HL-60/S4 treated with phorbol 12-myristate 13-acetate at 8.2 ng/mL for 4 days and 3 days (cell line): ENCODE measurements around the gene PLA2G4B.

ENCODE experiments used
- in situ Hi-C: fragments of 300-500 bp; cut with MboI; formaldehyde crosslinking; loops from 2 replicates; pipeline ENCODE4 v1.15.0; 2022; ENCODE audit warnings: low sequenced_read_pairs

Gene PLA2G4B

DNA sequence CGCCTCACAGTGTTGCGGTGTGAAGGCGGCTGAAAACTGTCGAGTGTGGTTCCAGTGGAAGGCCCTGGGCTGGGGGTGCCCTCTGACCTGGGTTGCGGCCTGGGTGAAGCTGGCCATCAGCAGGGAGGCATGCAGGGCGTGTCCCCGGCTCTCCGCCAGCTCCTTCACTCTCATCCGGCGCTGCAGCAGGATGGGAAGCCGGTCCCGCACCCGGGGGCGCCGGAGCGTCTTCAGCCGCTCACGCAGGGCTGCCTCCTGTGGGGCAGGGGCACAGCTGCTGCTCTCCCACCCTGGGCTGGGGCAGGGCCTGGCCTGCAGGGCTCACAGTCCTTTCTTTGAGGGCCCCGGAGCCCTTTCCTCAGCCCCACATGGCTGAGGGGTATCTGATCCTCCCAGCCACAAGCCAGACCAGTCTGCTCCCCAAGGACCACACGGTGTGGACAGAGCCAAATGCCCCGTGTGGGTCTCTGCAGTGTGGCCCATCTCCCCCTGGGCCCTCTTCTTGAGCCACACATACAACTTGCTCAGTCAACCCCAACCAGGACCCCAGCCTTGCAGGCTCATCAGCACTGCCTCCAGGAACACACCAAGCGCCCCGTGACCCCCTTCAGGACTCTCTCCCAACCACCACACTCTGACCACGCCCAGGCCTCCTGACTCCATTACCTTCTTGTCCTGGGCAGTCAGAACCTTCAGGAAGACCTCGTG, 28.4 kb downstream of the PLA2G4B start:
- in situ Hi-C loops: no loop called here

DNA sequence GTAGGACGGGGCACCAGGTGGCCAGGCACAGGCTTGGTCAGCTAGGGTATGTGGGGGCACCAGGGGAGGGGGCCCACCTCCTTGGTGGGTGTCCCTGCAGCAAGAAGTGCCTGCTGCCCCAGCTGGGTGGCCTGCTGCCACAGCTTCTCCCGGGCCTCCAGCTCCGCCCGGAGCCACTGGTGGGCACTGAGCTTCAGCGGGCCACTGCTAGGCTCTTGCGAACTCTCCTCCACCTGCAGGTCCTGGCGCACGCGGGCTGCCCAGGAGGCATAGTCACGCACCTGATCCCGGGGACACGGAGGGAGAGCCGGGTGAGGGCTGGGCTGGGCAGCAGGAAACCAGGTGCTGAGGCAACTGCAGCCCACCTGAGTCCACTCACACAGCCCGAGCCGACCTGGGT, 29.7 kb downstream of the PLA2G4B start:
- in situ Hi-C loops: no loop called here

DNA sequence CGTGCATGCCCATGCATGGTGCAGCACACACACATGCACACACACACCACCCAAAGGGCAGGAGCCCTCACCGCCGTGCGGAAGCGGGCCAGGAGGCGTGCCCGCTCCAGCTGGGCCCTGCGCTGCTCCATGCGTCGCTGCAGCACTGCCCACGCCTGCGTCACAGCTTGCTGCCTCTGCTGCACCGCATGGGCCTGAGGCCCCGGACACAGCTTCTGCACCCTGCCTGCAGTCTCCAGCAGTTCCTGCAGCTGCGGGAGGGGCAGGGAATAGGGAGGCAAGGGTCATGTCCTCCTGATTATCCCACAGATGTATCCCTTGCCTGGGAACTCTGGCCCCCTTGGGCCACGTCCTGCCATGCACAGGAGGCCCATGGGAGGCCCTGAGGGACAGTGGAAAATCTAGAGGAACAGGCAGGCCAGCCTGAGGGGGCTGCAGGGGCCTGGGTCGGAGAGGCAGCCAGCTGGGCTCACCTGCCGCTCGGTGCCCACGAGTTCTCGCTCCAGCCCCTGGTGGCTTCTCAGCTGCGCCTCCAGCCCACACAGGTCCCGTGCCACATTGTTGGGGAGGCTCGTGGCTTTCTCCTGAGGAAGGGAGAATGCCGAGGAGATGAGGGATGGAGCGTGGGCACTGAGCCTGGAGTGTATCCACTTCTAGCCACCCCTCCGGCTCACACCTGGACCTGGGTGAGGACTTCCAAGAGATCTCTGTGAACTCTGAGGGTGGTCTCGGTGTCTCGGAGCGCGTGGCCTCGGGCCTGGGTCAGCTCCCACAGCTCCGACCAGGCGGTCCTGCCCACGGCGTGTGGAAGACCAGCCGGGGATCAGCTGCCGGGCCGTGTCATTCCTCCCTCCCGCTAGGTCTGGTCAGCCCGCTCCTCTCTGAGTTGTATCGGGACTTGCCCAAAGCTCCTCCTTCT, 31.4 kb downstream of the PLA2G4B start:
- in situ Hi-C loops: no loop called here

DNA sequence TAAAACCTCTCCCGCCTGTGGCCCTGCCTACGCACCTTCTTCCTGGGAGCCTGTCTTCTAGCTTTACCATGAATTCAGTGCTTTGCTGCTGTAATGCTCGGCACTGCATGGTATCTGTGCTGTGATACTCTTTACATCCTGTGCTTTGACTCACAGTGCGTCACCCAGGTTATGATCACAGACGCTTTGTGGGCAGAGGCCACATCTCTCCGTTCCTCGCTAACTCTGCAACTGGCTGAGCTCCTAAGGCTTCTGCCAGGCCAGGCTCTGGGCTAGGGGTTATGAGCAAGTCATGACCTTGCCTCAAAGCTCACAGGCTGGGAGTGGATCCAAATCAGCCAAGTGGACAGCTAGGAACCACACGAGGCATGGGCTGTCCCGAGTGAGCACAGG, 32.0 kb downstream of the PLA2G4B start:
- in situ Hi-C loops: no loop called here

DNA sequence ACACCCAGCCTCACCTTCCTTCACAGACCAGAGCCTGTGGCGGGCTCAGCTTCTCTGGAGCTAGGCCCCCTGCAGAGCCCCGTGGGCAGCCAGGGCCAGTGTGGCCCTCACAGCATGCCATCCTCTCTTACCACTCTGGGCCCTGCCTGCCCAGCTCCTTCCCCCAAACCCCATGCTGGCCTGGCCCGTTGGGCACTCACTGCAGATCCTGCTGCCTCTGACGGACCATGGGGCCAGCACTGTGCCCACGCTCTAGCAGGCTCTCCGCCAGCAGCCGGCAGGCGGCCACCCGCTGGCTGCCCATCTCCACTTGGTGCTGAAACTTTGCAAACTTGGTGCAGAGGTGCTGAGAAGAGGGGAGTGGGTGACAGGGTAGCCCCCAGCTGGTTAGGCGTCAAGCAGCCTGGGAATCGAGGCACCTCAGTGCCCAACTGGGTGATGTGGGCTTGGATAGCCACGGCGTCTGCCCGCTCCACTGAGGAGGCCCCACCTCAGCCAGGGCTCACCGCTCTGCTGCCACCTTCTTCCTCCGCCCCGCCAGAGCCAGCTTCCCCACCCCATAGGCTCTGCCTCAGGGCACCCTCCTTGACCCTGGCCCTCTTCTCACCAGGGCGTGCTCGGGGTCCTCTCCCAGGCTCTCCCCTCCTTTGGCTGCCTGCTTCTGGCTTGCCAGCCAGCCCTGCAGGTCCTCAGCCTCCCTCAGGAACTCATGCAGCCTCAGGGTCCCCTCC, 32.7 kb downstream of the PLA2G4B start:
- in situ Hi-C loops: no loop called here

DNA sequence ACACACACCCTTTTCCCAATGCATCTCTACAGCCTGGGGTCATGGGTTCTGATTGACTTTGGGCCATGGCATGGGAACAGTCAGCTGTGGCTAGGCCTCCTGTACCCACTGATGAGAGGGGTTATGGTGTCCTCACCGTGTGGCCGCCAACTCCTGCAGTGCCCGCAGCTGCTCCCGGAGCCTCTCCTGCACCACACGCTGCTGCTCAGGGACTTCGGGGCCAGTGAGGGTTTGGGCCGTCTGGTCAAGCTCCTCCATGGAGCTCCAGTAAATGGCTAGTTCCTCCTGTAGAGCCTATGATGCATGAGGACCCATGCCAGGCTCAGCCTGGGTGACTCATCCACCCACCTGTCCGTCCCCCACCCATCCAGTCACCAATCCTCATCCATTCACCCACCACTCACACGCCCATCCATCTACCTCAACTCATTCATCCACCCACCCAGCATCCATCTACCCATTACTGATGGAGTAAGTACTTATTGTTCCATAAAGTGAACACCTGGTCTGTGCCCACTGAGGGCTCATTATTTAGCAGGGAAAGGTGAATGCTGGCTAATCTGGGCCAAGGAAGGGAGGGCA, 33.6 kb downstream of the PLA2G4B start:
- in situ Hi-C loops: no loop called here

DNA sequence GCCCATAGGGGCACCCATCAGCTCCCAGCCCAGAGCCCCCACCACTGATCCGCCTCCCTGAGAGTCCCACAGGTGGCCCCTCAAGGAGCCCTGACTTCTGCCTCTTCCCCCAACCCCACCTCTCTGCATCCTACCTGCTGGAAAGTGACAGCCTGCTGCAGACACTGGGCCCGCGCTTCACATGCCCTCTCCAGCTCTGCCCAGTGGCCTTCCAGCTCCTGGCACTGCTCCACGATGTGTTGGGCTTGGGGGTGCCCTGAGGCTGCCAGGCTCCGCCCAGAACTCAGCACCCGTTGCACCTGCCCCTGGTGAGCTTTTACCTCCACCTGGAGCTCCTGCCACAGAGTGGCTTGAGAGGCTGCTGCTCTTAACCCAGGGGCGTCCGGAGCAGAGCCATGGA, 35.1 kb downstream of the PLA2G4B start:
- in situ Hi-C loops: no loop called here

DNA sequence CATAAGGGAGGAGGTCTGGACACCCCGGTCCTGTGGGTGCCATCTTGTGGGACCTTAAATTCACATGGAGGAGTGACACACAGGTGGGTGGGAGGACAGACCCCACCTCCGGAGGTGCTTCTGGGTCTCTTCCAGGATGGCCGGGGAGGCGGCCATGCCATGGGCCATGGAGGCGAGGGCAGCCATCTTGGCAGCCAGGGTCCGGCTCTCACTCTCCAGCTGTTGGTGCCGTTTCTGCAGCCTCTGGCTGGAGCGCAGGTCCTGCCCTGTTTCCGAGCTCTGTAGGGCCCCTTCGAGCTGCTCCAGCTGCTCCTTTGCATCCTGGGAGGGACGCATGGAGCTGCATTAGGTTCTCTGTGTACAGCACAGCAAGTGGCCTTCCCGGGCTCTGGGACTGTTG, 36.1 kb downstream of the PLA2G4B start:
- in situ Hi-C loops: no loop called here

DNA sequence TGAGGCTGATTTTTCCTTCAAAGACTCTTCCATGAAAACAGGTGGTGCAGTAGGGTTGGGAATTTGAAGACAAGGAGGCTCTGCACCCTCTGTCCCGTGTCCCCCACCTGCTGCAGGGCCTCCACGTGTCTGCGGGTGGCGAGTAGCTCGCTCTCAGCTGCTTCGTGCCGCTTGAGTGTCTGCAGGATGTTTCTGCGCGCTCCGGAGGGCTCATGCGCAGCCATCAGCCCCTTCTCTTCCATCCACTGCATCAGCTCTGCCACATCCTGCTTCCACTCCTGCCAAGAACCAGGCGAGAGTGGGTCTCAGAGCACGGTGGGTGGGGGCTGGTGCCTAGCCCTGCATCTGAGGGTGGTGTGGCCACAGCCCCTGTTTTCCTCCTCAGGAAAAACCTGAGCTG, 37.4 kb downstream of the PLA2G4B start:
- in situ Hi-C loops: no loop called here

DNA sequence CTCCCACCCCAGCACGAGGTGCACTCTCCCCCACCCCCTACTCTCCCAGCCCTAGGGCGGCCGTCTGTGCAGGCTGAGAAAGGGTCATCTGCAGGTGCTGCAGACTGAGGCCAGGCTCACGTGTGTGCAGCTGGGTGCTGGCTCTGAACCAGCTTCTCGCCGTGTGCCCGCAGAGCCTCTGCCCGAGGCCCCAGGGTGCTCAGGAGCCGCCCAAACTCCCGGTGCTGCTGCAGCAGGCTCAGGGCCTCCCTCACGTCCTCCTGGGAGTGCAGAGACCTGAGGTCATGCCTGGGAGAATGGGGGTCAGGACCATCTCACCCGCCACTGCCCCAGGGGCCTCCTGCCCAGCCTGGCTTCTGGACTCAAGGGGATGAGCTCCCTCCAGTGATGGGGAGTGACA, 38.0 kb downstream of the PLA2G4B start:
- in situ Hi-C loops: no loop called here

DNA sequence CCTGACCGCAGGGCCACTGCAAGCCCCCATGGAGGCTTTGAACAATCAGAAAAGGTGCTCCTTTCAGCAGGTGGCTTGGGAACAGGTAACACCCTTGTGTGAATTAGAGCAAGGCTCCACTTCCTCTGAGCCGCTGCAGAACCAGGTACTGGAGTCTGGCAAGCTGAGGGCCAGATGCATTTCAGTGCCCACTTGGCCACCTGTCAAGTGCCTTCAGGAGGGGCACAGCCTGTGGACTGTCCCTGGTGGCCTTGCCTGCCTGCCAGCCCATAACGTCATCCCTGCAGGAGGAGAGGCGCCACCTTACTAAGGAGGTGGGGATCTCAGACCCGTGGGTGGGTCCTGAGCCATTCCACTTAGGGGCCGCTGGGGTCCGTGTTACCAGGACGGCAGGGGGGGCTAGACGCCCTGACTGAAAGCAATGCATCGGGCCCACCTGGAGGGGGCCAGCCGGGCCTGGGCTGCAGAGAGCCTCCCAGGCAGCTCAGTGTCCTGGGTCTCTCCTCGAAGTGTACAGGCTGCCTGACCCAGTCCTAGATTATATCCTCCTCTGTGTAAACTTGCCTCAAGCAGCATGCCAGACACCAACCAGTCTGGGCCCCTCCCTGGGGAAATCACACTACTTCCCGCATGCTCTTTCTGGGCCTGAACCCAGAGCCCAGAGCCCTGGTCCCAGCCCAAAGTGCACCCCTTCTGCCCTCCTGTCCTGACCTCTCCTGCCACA, 39.1 kb downstream of the PLA2G4B start:
- in situ Hi-C loops: no loop called here

DNA sequence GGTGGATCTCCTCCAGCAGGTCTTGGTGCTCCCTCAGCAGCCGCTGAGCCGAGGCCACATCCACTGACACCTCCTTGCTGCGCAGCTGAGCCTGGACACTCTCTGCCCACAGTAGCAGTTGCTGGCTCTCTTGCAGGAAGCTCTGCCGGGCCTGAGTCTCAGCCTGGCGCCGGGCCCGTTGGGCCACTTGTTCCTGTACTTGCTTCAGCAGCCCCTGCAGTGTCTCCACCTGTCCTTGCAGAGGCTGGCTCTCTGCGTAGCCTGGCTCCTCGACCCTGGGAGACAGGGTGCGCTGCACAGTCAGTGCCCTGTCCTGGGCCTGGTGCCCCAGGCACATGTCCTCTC, 39.7 kb downstream of the PLA2G4B start:
- in situ Hi-C loops: no loop called here

DNA sequence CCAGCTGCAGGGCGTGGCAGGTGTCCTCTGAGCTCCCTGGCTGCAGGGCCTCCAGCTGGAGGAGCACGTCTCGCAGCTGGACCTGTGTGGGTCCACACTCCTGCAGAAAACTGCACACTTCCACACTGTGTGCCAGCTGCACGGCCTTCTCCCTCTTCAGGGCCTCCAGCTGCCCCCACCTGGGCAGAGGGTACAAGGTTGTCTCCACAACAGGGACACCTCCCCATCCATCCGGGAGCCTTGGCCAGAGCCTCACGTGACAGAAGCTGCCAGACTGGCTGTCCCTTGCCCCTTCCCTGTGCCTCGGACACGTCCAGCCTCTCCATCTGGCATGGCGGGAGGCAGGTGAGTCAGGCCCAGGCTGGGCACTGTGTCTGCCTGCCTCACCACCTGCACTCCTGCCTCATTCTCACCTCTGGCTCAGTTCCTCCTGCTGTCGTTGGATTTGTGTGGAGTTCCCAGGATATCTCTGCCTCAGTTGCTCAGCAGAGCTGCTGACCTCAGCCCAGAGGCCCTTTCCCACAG, 40.7 kb downstream of the PLA2G4B start:
- in situ Hi-C loops: no loop called here

DNA sequence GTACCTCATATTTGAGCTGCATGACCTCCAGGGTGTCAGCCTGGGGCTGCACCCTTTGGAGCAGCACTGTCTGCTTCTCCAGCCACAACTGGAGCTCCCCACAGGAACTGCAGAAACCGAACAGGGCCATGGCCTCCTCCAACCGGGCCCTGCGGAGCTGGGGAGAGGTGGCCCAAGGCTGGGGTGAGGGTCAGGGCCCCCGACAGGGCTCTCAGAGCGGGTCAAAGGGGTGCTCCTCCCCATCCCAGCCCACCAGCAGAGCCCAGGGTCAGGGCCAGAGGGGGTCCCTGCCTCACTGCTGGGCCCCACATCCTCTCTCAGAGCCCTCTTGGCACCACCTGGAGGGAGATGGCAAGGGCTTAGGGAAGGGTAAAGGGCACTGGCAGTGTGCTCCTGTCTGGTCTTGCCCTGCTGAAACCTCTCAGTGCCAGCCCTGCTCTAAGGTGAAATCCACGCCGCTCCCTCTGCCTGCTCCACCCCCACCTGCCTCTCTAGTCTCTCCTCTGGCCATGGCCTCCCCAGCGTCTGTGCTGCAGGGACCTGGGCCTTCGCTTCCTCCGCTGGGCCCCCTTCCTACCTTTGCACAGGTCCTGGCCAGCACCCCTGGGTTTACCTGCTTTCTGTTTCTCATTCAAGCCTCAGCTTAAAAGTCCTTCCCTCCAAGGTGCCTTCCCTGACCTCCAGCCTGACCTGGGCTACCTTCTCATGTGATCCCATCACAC, 41.7 kb downstream of the PLA2G4B start:
- in situ Hi-C loops: no loop called here

DNA sequence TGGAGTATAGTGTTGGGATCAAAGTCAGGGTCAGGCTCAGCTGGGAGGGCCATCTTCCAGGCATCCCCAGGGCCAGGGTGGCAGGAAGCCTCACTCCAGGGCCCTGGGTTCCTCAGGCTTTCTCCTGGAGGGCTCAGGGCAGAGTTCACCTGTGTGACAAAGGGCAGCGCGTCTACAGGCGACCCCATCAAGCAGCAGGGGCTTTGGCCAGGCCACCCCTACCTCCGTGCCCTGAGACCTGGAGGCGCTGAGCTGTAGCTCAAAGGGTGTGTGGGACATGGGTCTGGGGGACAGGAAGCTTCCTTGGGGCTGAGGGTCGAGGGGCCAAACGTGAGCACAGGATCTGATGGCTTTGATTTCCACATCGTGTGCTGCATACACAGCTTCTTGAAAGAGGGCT, 42.4 kb downstream of the PLA2G4B start:
- in situ Hi-C loops: no loop called here

DNA sequence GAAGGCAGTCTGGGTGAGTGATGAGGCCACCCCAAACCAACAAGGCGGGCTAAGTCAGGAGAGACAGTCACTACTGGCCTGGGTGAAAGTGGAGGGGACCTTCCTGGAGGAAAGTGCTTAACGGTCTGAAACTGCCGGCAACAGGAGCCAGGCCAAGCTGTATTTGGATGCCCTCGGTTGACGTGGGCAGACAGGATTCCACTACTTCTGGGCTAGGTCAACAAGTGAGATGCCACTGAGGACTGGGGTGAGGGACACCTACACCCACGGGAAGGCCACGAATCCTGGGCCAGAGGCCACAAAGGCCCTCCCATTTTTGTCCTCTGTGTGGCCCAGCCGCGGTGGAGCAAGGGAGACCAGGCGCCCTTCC, 42.9 kb downstream of the PLA2G4B start:
- in situ Hi-C loops: no loop called here

DNA sequence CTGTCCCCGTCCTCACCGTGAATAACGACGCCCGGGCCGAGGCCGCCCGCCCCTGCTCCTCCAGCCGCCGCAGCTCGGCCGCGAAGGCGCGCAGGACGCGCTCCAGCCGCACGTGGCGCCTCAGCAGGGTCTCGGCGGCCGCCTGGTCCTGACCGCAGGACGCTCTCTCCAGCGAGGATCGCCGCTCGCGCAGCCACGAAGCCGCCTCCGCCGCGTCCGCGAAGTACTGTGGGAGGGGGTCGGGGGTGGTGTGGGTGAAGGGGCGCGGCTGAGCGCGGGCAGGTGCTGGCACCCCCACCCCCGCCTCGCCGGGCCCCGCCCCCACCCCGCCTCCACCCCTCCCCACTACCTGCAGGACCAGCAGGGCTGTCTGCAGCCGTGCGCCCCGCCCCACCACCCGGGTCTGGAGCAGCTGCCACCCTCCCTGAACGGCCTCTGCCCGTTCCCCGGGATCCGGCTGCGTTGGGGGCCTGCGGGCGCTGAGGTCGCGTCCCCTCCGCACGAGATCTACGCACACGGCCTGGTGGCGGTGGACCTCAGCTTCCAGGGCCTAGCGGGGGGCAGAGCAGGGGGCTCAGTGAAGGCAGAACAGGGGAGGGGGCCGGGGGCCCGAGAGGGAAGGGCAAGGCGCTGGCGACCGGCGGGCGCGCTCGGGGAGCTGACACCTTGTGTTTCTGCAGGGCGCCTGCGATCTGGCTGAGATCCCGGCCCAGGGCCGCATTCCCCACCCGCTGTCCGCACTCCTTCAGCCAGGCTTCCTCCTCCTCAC, 43.5 kb downstream of the PLA2G4B start:
- in situ Hi-C loops: no loop called here

DNA sequence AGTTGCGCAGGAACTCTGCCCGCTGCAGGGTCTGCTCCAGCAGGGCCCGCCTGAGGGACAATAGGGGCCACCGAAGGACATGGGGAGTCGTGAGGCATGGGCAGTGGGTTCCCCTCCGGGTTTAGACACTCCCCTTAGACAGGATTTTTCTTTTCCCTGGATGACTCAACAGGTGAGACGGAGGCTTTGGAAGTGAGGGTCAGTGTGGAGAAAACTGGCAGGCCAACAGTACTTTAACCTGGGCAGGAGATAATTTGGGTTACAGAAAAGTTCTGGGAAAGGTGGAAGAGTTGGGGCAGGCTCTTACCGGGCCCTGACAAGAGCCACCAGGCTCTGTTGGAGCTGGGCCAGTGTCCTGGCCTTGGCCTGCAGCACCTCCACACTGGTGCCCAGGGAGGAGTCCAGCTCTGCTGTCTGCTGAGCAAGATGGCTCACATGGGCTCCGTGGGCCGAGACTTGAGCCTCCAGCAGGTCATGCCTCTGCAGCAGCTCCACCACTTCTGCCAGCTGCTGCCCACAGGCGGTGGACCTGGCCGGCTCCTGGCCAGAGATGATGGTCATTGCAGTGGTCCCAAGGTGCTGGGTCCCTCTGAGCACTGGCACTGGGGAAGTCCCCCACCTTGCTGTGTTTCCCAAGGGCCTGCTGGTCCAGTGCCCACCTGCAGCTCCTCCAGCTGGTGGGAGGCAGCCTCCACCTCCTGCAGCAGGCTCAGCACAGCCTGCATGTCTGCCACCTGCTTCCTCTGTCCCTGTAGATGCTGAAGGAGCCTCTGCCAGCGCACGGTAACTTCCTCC, 44.2 kb downstream of the PLA2G4B start:
- in situ Hi-C loops: no loop called here

DNA sequence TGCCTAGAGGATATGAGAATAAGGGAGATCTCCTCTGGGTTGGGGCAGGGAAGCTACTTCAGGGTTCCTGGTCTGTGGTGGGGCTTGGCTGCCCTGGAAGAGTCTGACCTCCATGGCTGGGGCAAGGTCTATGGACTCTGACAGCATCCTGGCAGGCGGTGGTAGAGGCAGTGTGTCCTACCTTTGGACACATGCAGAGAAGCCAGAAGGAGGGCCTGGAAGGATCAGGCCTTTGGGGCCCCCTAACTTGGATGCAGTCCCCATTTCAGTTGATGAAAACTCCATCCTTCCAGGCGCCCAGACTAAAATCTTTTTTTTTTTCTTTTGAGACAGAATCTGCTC, 44.8 kb downstream of the PLA2G4B start:
- in situ Hi-C loops: no loop called here
